Activated naive CD8-positive, alpha-beta T cell (primary cell): ENCODE measurements around the gene SPINK1.

Experiments used
- H3K27ac Mint-ChIP-seq: one replicate; pipeline ENCODE4 v1.8.0; 2021; ENCODE audit warnings: mixed read lengths
- H3K27me3 Mint-ChIP-seq: one replicate; pipeline ENCODE4 v1.8.0; 2021; ENCODE audit warnings: mixed read lengths
- H3K36me3 Mint-ChIP-seq: one replicate; pipeline ENCODE4 v1.8.0; 2021; ENCODE audit warnings: mixed read lengths
- H3K4me1 Mint-ChIP-seq: one replicate; pipeline ENCODE4 v1.8.0; 2021; ENCODE audit warnings: low read depth, mixed read lengths
- H3K4me3 Mint-ChIP-seq: one replicate; pipeline ENCODE4 v1.8.0; 2021; ENCODE audit warnings: mild to moderate bottlenecking, mixed read lengths
- H3K9me3 Mint-ChIP-seq: one replicate; pipeline ENCODE4 v1.8.0; 2021; ENCODE audit warnings: low read depth, mixed read lengths

The SPINK1 gene

DNA sequence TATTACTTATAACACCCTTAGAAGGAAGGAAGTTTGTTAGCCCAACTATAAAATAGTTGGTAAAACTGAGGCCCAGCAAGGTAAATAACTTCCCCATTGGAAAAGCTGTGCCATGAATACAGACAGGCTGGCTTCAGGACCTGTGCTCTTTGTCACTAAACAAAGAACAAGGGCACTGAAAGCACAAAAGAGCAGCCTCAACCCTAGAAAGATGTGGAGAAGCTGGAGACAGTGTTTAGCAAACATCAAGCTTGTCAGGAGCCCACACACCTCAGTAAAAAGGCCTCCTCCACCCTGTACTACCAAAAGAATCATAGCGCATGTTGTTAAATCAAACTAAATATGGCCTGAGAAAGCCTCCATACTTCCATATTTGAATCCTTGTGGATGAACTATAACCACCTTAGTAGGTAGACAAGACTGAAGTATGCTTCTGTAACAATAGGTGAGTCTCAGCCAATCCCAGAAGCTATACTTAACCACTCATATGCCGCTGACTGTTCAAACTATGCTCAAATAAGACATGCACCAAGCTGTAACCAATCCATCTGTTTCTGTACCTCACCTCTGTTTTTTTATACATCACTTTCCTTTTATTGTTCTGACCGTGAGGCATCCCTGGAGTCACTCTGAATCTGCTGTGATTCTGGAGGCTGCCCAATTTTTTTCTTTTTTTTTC, 28.6 kb upstream of the SPINK1 start:
- no peak overlapping the region for H3K4me3 Mint-ChIP-seq
- H3K36me3 Mint-ChIP-seq: no peaks in the 10 kb centered on the region
- H3K9me3 Mint-ChIP-seq: no peaks in the 10 kb centered on the region
- H3K27ac Mint-ChIP-seq: no peak overlapping the region
- peaks cover 5% of the 10 kb centered on the region for H3K27me3 Mint-ChIP-seq
- H3K4me1 Mint-ChIP-seq: peaks cover 3% of the 10 kb centered on the region

DNA sequence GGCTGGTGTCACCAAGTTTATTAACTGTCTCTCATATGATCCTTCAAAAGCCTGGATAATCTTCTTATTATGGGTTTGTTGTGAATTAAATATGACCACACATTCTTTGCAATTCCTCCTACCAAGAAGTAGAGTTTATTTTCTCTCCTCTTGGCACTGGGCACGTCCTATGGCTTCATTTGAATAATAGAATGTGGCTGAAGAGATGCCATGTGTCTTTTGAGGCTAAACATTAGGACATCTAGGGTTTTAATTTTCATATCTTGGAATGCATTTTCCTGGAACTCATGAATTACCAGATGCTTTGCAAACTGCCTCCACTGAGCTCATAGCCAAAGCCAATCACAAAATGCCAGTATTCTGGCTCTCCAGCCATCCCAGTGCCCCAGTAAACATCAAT, 27.1 kb upstream of the SPINK1 start:
- H3K27me3 Mint-ChIP-seq: peaks cover 8% of the 10 kb centered on the region
- H3K4me3 Mint-ChIP-seq: no peak overlapping the region
- peaks cover 3% of the 10 kb centered on the region for H3K4me1 Mint-ChIP-seq
- no peaks in the 10 kb centered on the region for H3K36me3 Mint-ChIP-seq
- no peak overlapping the region for H3K27ac Mint-ChIP-seq
- no peaks in the 10 kb centered on the region for H3K9me3 Mint-ChIP-seq

GRCh38 chr5:147857302-147858129, 26.0 kb upstream of the SPINK1 start:
- Mint-ChIP-seq H3K36me3 (no peaks in the 10 kb centered on the region), H3K9me3 (no peaks in the 10 kb centered on the region), H3K4me3 (no peak overlapping the region), H3K4me1 (peaks cover 3% of the 10 kb centered on the region), H3K27me3 (peaks cover 10% of the 10 kb centered on the region), H3K27ac (no peak overlapping the region)

DNA sequence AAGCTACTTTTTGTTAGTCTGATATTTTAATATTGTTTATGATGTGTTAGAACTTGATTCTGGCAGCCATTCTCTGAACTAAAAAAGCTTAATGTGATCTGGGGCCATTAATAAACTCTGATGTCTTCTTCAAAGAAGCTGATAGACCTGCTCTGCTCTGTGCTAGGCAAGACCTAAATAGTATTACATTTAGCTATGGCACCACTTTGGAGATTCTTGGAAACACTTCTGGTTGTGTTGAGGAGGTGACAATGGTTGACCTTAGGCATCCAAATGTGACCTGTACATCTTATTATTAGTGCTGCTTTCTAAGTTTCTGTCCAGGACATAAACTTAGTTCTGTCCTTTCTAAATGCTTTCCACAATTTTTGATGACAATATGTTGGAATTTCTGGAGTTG, 25.3 kb upstream of the SPINK1 start:
- Mint-ChIP-seq H3K4me3 (no peak overlapping the region), H3K36me3 (no peaks in the 10 kb centered on the region), H3K27me3 (peaks cover 10% of the 10 kb centered on the region), H3K4me1 (peaks cover 3% of the 10 kb centered on the region), H3K9me3 (no peaks in the 10 kb centered on the region), H3K27ac (no peak overlapping the region)

DNA sequence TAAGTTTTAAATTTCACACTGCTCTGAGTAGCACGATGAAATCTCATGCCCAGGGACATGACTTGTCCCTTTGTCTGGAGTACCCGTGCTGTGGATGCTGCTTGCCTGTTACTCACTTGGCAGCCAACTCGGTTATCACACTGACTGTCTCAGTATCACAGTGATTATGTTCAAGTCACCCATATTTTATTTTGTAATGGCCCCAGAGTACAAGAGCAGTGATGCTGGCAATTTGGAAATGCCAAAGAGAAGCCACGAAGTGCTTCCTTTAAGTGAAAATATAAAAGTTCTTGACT, 24.3 kb upstream of the SPINK1 start:
- Mint-ChIP-seq H3K27me3 (peaks cover 10% of the 10 kb centered on the region), H3K27ac (no peak overlapping the region), H3K9me3 (no peaks in the 10 kb centered on the region), H3K36me3 (no peaks in the 10 kb centered on the region), H3K4me1 (peaks cover 3% of the 10 kb centered on the region), H3K4me3 (no peak overlapping the region)

DNA sequence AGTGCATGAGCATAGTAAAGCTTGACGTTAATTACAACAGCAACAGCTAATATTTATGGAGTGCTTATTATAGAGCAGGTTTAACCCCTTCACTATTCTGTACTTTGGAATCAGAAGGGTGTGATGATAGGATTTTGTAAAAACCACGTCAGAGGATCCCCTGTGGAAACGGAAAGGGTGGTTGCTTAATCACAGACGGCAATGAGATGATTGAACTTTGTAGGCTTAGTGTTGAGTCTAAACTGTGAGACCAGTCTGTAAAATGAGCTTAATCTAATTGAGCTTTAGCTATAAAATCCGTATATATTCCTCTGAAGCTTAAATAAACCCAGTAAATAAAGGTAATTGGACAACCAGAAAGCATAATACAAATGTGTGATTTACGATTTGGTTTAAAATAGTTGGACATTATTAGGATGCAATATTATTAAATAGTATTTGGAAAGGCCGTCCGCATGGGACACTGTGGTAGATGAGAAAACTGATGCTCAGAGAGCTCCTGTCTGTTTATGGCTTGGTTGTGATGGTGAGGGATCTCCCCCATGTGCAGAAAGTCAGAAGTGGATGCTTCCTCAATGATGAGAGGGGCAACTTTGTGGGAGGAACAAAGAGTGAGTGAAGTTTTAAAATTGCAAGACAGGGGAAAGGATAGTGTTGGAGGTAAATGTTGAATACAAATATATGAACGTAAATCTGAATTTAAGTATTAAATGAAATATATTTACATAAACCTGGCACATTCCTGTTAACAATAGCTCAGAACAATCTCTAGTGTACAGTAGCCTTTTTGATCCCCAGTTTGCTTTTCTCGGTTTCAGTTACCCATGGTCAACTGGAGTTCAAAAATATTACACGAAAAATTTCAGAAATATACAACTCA, 23.7 kb upstream of the SPINK1 start:
- Mint-ChIP-seq H3K4me3 (no peak overlapping the region), H3K36me3 (no peaks in the 10 kb centered on the region), H3K27me3 (peaks cover 10% of the 10 kb centered on the region), H3K27ac (no peak overlapping the region), H3K9me3 (no peaks in the 10 kb centered on the region), H3K4me1 (peaks cover 3% of the 10 kb centered on the region)

DNA sequence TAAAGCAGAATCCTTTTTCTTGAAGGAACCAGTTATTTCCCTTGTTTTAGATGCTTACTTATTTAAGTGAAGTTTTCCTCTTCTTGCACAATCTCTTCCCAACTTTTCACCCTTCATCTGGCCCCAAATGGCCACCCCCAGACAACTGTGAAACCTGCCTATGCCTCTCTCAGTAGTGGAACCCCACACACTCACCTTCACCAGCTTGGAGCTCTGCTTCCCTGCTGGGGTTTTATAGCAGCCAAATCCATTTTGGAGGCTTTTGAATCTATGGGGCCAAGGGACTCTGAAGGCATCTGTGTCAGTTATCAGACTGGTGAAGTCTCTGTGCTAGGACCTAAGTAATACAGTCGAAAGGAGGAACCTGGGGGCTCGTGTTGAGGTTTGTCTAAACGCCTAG, 22.9 kb upstream of the SPINK1 start:
- no peaks in the 10 kb centered on the region for H3K36me3 Mint-ChIP-seq
- no peak overlapping the region for H3K4me3 Mint-ChIP-seq
- peaks cover 3% of the 10 kb centered on the region for H3K4me1 Mint-ChIP-seq
- no peak overlapping the region for H3K27ac Mint-ChIP-seq
- H3K9me3 Mint-ChIP-seq: no peaks in the 10 kb centered on the region
- H3K27me3 Mint-ChIP-seq: peaks cover 10% of the 10 kb centered on the region

GRCh38 chr5:147853372-147853987, 22.0 kb upstream of the SPINK1 start:
- Mint-ChIP-seq H3K27me3 (peaks cover 10% of the 10 kb centered on the region), H3K4me3 (no peak overlapping the region), H3K4me1 (peaks cover 3% of the 10 kb centered on the region)

GRCh38 chr5:147852365-147852764, 20.9 kb upstream of the SPINK1 start:
- peaks cover 8% of the 10 kb centered on the region for H3K27me3 Mint-ChIP-seq
- no peaks in the 10 kb centered on the region for H3K9me3 Mint-ChIP-seq
- H3K36me3 Mint-ChIP-seq: no peaks in the 10 kb centered on the region
- no peak overlapping the region for H3K27ac Mint-ChIP-seq
- no peaks in the 10 kb centered on the region for H3K4me1 Mint-ChIP-seq
- H3K4me3 Mint-ChIP-seq: no peak overlapping the region

More at GRCh38 chr5:147853372-147853987, 22.0 kb upstream of the SPINK1 start:
- Mint-ChIP-seq H3K9me3 (no peaks in the 10 kb centered on the region), H3K27ac (no peak overlapping the region), H3K36me3 (no peaks in the 10 kb centered on the region)

DNA sequence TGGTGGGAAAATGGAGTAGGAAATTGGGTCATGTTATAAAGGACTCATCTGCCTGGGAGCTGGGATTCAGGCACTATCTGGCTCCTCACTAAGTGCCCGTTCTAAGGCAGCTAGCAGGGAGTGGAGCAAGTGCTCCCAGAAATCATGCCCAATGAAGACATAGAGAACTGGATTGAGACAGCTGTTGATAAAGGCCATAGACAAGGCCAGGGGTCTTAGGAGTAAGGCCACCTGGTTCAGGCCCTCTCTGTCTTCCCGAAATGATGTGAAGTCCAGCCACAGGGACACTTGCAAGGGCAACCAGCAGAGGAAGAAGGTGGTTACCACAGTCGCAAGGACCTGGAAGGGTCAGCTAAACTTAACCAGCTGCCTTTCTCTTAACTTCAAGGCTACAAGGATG, 20.1 kb upstream of the SPINK1 start:
- Mint-ChIP-seq H3K27ac (no peak overlapping the region), H3K4me1 (no peaks in the 10 kb centered on the region), H3K36me3 (no peaks in the 10 kb centered on the region), H3K9me3 (no peaks in the 10 kb centered on the region), H3K4me3 (no peak overlapping the region), H3K27me3 (peaks cover 8% of the 10 kb centered on the region)

- no peak overlapping the region for H3K4me3 Mint-ChIP-seq
- no peaks in the 10 kb centered on the region for H3K4me1 Mint-ChIP-seq
- H3K9me3 Mint-ChIP-seq: no peaks in the 10 kb centered on the region
- H3K36me3 Mint-ChIP-seq: no peaks in the 10 kb centered on the region
- peaks cover 4% of the 10 kb centered on the region for H3K27me3 Mint-ChIP-seq
- H3K27ac Mint-ChIP-seq: no peak overlapping the region
These were observed 17.8 kb upstream of the SPINK1 start for GRCh38 chr5:147849226-147849625.

DNA sequence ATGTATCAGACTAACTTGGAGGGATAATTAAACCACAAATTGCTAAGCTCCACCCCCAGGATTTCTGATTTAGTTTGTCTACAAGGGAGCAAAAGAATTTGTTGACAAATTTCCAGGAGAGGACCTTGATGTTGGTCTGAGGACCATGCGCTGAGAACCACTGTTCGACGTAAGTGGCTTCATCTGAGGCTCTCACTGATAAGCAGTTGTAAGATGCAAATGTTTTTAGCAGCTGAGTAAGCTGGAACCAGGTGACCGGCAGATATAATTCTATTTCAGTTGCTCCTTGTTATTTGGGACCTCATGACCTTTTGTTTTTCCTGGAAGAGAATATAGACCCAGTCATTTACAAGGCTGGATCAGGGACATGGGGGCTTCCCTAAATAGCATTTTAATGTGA, 14.1 kb upstream of the SPINK1 start:
- H3K9me3 Mint-ChIP-seq: no peaks in the 10 kb centered on the region
- no peaks in the 10 kb centered on the region for H3K36me3 Mint-ChIP-seq
- H3K4me1 Mint-ChIP-seq: no peaks in the 10 kb centered on the region
- no peak overlapping the region for H3K27ac Mint-ChIP-seq
- H3K27me3 Mint-ChIP-seq: peaks cover 4% of the 10 kb centered on the region
- no peak overlapping the region for H3K4me3 Mint-ChIP-seq

GRCh38 chr5:147844846-147845245, 13.4 kb upstream of the SPINK1 start:
- no peaks in the 10 kb centered on the region for H3K9me3 Mint-ChIP-seq
- no peaks in the 10 kb centered on the region for H3K36me3 Mint-ChIP-seq
- no peak overlapping the region for H3K27ac Mint-ChIP-seq
- peaks cover 4% of the 10 kb centered on the region for H3K27me3 Mint-ChIP-seq
- no peak overlapping the region for H3K4me3 Mint-ChIP-seq
- H3K4me1 Mint-ChIP-seq: no peaks in the 10 kb centered on the region

DNA sequence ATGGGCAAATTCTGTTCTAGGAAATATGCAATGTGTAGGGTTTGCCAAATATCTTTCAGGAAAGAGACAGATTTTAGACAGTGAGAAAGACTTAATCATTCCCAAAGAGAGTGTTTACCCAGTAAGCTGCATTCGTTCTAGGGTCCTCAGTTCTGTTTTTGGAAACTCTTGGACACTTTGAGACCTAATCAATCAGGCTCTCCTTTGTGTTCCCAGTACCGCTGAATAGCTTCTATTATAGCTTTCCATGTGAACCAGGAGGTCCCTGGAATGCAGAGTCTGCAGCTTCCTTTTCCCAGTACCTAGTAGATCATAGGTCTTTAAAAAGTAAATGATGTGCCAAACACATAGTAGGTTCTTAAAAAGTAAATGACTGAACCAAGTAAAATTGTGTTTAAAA, 11.4 kb upstream of the SPINK1 start:
- no peaks in the 10 kb centered on the region for H3K36me3 Mint-ChIP-seq
- no peaks in the 10 kb centered on the region for H3K4me1 Mint-ChIP-seq
- no peaks in the 10 kb centered on the region for H3K9me3 Mint-ChIP-seq
- H3K27me3 Mint-ChIP-seq: peaks cover 6% of the 10 kb centered on the region
- no peak overlapping the region for H3K4me3 Mint-ChIP-seq
- H3K27ac Mint-ChIP-seq: no peak overlapping the region

DNA sequence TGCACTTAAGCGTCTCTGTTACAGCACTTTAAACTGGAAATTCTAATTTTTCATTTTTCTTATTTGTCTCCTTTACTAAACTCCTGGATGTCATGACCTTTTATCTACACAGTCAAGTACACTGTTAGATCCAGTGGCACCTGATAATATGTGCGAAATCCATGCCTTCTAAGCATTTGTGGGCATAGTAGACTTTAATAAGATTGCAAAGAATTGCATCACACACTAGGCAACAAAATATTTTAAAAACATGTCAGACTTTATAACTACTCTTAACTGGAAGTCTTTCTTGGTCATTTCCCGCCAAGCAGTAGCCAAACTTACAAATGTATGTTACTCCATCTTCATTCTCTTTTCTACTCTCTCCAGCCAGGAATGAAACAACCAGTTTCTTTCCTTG, 5.0 kb upstream of the SPINK1 start:
- Mint-ChIP-seq H3K4me1 (no peaks in the 10 kb centered on the region), H3K27ac (no peak overlapping the region), H3K4me3 (no peak overlapping the region), H3K9me3 (no peaks in the 10 kb centered on the region), H3K36me3 (no peaks in the 10 kb centered on the region), H3K27me3 (peaks cover 2% of the 10 kb centered on the region)
